ENCODE data around the gene SYNRG.
A peak's percentile ranks its signal among the peaks of the same experiment; 100 is the strongest.

DNA sequence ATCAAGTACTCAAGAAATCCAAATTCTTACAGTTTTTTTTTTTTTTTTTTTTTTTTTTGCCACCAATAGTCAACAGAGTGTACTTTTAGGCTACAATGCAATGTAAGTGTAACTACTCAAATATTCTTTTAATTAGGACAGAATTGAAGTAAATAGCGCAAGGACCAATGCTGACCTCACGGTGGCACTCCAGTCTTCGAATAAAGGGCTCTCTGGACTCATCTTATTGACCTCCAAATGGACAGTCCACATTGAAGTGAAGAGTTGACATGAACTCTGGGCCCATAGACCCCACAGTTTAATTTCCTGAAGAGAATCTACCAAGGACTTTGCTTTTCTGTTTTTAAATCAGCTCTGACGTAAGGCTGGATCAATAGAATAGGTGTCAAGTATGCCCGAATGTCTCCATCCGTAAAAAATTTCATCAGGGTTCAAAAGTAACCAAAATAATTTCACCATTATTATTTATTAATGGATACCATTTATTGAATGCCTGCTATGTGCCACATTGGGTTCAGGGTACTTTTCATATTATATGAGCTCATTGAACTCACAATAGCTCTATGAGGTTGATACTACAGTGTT lies 41.3 kb upstream of the SYNRG start:
- TF ChIP-seq CTCF (conservative IDR thresholded peaks at IDR 0.05; ENCODE audit: low read depth, low read length): peak; percentile 62
- no peak for TF ChIP-seq EZH2phosphoT487 (IDR thresholded peaks at IDR 0.05; ENCODE audit: borderline replicate concordance, low read length)
- TF ChIP-seq EZH2 (IDR thresholded peaks at IDR 0.05; ENCODE audit: low read length, unreplicated experiment): no peak
